ENCODE data around the gene SPATC1L.
"Not testable (repeated sequence)": the region's sequence is repeated elsewhere in the genome, so short reads cannot be mapped to it uniquely, and the experiment has no call there.

SPATC1L gene

DNA sequence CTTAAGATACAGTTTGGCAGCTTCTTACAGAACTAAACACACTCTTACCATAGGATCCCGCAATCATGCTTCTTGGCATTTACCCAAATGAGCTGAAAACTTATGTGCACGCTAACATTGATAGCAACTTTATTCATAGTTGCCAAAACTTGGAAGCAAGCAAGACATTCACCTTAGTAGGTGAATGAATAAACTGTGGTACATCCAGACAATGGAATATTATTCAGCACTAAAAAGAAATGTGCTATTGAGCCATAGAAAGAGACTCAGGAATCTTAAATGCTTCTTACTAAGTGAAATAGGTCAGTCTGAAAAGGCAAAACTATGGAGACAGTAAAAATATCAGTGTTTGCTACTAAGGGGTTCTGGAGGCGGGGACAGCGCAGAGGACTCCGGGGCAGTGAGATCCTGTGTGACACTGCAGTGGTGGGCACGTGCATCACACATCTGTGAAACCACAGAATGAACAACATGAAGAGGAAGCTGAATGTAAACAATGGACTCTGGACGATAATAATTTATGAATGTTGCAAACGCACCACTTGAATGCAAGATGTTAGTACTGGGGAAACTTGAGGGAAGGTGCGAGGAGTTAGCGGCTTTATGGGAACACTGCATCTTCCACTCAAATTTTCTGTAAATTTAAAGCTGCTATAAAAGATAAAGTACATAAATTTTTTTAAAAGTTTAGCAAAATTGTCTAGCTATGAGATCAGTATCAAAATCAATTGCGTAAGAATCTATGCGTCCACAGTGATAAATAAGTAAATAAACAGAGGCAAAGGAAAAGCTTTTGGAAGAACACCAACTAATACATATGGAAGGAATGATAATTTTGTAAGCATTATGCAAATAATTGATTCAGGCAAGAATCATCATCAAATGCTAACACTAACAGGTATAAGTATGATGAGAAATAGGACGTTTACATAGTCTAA is 15.4 kb upstream of the SPATC1L start:
- no peak for DNase-seq (ENCODE audit: low read depth)

DNA sequence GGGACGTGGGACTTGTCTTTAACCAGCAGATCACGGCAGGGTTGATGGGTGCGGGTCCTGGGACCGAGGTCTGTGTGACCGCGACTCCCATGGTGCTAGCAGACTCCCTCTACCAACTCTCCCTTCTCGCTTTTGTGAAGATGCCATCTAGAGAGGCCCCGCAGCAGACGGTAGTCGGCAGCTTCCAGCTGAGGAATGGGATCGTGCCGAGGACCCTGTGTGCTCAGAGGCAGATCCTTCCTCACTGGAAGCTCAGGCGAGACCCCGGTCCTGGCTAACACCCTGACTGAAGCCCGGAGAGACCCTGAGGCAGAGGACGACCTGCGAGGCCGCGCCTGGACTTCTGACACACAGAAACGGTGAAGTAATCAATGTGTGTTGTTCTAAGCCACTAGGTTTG is 12.5 kb upstream of the SPATC1L start:
- no peak for DNase-seq (ENCODE audit: low read depth)

DNA sequence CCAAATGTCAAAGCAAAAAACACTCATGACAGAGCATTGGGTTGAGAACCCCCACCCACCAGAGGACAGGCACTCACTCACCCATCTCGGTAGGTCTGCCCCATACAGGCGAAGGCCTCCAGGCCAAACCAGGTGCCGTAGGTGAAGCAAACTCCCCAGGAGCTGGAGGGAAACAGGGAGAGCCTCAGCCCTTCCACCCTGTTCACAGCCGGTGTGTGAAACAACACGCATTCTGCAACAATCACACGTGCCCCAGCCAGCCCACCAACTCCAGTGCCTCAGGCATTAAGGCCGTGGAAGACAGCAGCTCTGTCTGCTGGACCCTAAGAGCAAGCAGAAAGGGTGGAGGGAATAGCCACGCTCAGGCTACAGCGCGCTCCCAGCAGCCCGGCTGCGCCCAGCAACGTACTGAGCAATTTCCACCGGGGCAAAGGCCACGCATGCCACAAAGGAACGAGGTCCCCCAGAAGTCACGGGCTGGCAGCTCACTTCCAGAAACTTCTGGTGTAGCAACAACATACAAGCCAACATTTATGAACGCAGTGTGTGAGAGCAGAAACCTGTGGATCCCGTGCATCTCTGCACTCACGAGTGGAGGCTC is 11.4 kb upstream of the SPATC1L start:
- DNase-seq (ENCODE audit: low read depth) = no peak

DNA sequence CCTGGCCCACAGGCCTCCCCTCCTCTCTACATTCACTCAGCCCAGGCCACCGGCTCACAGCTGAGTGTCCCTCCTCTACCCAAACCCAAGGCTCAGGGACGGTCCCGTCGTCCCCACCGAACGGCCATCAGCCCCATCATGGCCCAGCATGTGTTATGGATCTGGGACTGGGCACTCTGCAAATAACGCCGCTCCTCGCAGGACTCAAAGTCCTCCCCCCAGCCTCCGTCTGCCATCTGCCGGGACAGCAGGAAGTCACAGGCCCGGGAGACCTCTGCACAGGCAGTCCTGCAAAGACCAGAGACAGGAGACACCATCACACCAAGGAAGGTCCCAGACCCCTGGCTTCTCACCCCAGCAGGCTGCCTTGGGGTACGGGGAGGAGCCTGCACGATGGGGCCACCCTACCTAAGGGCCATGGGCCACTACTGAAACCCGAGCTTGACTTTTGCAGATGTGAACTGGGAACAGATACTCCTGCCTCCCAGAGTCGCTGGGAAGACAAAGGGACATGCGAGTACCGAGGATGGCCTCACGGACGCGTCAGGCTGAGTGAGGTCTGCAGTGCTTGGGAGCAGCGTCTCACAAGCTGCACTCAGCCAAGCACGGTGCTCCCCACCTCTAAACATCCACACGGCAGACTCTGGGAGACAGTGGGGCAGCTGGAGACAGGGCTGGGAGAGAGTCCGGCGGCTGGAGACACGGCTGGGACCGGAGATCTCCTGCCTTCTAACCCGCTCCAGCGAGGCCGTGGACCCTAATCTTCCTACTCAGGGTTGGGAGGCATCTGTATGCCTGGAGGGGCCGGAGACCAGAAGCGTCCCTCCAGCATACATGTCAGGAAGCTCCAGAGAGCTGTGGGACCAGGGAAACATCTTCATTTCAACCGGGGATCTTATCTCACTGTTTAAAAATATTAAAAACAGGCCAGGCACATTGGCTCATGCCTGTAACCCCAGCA is 10.4 kb upstream of the SPATC1L start:
- DNase-seq (ENCODE audit: low read depth) = no peak

DNA sequence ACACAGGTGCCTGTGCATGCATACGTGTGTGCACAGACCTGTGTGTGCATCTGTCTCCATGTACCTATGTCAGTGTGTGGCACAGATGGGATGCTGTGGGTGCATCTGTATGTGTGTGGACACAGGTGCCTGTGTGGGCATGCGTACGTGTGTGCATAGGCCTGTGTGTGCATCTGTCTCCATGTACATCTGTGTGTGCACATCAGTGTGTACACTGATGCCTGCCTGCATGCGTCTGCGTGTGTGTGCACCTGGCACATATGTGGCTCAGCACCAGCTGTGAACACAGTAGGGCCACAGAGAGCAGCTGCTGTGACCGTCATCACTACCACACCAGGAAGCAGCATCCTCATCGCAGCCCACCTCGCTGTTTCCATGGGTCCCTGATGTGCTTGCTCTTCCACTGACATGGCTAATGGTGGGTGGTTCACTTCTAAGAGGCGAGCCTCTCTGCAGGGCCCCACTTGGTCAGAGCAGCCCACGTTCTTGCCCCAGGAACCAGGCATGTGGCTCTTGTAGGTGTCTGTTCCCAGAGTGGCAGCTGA is 9.6 kb upstream of the SPATC1L start:
- no peak for DNase-seq (ENCODE audit: low read depth)

DNA sequence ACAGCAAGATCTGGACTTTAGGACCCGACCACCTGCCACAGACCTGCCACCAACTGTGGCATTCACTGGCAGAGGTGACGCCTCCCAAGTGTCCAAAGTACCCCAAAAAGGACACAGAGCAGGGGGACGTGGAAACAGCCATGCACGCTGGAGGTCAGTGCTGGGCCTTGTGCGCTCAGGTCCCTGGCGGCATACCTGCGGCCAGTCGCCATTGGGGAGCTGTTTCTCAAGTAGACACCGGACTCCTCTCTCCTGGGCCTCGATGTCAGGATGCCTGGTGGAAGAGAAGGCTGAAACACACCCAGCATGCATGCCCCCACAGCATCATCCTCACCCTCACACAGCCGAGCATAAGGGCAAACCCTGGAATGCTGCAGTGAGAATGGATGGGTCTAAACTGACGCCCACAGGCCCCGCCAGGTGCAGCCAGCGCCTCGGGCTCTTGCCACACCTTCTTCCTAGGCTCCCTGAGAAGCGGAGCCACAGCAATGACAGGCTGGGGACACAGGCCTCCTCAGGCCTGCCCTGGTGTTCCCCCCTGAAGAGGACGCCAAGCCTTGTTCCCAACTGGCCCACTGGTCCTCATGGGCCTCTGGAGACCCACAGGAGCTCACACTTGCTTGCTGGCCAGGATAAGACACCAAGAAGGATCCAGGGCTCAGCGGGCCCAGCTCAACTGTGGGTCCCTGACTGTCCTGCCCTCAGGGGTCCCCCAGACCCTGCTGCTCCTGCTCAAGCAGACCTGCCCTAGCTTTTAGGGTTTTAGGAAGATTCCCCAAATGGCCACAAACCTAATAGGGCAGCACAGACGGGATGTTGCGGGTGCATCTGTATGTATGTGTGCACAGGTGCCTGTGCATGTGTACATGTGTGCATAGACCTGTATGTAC is 7.7 kb upstream of the SPATC1L start:
- no peak for DNase-seq (ENCODE audit: low read depth)

DNA sequence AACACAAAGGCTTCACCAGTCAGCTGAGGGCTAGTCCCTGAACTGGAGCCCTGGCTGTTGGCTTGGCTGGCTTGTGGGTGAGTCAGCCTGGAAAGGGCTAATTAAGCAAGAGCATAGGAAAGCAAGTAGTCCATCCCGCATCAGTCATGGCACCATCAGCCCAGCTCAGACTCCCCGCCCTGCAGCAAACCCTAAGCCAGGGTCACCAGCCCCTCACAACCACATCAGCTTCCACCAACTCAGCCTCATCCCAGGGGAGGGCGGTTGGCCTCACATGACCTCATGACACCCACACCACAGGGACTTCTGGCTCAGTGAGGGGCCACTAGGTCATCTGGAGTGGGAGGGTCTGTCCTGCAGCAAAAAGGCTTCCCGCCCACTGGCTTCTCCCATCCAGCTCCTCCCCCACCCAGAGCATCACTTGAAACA is 7.0 kb upstream of the SPATC1L start:
- no peak for DNase-seq (ENCODE audit: low read depth)

DNA sequence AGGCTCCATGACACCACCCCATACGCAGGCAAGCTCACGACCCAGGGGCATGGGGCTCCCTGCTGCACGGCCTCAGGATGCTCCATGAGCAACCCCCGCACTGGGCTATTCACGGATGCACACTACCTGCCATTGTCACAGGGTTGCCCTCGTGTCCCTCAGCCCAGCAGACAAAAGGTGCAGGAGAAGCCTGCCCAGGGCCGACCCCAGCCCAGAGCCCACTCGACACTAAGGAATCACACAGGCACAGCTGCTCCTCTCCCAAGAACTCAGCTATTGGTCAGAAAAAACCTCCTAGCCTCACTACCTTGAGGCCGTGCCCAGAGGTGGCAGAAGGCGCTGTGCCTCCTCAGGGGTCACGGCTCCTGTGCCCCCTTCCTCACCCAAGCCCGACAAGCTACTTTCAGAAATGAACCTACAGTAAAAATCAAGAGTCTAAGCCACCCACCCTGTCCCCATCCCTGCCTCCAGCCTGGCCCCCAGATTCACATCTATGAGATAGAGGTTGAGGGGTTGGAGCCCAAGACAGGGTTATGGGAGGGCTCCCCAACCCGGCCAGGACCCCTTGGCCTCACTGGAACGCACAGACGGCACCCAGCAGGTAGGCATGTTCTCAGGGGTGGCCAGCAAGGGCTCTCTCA is 6.4 kb upstream of the SPATC1L start:
- DNase-seq (ENCODE audit: low read depth) = no peak

DNA sequence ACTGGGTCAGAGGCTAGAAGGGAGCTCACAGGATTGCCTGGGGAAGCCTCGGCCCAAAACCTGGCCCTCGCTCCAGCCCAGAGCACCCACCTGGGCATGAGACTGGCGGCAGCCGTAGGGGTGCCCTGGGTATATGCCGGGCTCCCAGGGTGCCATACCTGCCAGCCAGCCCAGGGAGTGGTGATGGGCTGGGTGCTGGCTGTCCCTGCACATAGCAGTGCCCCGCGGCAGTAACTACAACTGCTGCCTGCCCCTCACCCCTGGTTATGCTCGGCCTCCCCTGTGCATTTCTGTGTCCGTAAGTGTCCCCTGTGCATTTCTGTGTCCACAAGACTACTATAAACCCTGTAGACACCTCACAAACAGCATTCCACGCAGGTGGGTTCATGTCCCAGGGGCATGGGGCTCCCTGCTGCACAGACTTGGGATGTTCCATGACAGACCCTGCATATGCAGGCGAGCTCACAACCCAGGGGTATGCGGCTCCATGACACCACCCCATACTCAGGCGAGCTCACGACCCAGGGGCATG is 5.8 kb upstream of the SPATC1L start:
- no peak for DNase-seq (ENCODE audit: low read depth)

DNA sequence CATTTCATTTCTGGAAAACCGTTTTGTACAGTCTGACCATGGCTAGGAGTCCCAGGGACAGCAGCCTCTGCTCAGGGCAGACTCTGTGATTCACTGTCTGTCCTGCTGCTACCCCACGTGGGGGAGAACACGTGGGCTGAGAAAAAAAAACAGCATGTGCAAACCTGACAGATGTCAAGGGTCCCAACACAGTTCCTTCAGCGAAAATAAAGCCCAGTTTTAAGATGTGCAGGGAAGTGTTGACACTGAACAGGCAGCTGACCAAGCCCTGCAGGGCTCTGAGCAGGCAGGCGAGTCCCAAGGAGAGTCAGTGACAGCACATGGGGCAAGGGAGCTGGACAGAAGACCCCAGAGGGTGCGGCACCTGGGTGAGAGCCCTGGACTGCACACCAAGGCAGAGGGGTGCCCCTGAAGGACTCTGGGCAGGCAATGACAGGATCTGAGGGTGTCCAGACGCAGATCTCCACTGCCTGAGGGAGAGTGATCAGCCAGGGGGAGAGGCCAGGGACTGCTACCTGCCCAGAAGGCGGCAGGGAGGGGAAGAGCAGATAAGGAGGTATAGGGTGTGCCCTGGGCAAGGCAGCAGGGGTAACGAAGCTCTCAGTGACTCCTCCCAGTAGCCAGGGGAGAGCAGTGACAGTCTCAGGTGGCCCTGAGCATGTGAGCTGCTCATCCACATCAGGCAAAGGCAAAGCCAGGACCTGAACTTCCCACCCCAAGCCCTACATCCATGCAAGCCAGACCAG is 5.1 kb upstream of the SPATC1L start:
- no peak for DNase-seq (ENCODE audit: low read depth)

DNA sequence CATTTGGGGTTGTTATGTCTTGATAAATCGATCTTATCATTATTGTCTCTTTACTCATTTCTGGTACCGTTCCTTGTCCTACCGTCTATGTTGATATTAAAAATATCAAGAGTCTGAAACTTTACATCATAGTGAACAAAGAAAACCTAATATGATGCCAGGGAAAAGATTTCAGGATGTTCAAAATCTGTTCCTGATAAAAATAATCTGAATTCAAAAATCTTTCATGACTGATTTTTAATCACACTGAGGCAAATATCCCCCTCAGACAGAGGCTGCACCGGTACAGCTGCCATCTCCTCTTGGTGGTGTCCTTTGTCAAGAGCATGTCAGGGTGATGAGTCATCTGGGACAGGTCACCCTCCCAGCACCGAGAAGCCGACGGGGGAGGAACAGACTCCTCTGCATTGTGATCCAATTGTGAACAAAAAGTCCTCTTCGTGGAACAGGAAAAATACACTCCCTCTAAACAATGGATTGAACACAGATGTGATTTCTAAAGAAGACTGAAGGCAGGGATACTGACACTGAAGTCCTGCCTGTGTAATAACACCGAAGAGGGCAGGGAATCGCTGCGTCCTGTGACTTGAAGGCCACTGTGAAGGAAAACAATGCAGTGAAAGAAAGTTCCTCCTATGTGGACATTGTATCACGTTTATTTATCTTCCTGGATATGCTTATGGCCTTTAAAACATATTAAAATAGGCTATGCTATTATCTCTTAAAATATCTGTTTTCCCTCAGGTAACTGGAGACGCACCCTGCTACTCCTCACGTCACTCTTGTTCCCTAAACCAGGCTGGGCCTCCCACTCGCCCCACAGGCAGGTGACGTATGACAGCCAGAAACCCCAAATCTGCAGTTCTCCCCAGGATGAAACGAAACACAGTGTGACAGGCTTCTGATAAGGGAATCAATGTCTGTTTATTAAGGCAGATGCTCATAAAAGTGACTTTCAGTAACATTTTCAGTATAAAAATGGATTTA is 4.3 kb upstream of the SPATC1L start:
- DNase-seq (ENCODE audit: low read depth) = no peak

DNA sequence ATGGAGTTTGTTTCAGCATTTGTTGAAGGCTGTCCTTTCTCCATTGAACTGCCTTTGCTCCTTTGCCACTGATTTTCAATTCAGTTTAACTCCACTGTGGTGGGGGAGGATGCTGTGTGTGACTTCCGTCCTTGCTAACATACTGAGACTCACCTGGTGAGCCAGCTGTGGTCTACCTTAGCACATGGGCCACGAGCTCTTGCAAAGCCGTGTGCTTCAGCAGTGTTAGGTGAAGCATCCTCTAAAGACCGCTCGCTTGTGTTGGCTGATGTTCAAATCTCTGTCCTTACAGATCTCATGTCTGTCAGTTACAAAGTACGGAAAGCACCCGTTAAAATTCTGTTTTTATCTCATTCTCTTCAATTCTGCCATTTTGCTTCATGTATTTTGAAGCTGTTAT is 3.6 kb upstream of the SPATC1L start:
- no peak for DNase-seq (ENCODE audit: low read depth)

DNA sequence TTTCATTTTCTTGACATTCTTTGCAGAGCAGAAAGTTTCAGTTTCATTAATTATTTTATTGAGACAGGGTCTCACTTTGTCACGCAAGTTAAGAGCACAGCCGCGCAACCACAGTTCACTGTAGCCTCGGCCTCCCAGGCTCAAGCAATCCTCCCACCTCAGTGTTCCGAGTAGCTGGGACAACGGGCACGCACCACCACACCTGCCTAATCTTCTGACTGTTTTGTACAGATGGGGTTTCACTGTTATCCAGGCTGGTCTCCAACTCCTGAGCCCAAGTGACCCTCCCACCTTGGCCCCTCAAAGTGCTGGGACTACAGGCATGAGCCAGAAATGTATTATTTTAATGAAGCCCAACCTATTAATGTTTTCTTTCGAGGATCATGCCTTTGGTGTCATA is 3.0 kb upstream of the SPATC1L start:
- no peak for DNase-seq (ENCODE audit: low read depth)

DNA sequence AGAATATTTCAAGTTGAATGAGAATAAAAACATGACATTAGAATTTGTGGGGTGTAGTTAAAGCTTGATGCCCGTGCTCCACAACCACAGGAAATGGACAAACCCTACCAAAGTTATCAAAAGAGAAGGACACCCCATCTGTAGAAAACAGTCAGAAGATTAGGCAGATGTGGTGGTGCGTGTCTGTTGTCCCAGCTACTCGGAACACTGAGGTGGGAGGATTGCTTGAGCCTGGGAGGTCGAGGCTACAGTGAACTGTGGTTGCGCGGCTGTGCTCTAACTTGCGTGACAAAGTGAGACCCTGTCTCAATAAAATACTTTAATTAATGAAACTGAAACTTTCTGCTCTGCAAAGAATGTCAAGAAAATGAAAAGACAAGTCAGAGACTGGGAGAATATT is 1.5 kb upstream of the SPATC1L start:
- DNase-seq (ENCODE audit: low read depth) = no peak

DNA sequence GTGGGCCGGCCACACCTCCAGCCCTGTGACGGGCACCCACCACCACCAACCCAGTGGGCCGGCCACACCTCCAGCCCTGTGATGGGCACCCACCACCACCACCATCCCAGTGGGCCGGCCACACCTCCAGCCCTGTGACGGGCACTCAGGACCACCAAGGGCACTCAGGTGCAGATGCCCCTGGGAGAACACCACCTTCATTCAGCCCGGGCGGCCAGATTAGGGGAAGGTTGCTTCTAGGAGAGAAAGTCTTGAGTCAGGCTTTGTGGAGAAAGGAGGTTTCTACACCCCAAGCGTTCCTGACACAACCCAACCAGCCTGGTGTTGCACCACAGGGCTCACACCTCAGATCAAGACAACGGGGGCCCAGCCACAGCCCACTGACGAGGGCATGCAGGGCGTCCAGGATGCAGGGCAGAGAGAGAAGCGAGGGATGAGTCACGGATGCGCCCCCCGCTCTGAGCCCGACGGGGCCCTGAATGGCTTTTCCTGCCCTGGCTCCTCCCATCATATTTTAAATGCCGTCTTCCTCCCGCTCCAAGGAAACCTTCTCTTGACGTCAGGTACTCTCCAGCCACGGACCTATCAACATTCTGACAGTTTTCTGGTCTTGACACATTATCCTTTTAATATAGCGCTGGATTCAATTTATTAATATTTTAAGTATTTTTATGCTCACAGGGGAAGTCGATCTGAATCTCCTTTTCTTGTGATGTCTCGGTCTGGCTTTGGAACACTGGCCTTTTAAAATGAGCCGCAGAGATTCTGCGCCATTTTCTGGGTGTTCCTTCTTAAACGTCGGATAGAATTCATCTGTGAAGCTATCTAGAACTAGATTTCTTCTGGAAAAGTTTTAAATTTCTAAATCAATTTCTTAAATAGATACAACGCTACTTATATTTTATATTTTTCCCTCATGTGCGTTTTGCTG is 631 bp upstream of the SPATC1L start:
- DNase-seq (ENCODE audit: low read depth) = peak; percentile 50

DNA sequence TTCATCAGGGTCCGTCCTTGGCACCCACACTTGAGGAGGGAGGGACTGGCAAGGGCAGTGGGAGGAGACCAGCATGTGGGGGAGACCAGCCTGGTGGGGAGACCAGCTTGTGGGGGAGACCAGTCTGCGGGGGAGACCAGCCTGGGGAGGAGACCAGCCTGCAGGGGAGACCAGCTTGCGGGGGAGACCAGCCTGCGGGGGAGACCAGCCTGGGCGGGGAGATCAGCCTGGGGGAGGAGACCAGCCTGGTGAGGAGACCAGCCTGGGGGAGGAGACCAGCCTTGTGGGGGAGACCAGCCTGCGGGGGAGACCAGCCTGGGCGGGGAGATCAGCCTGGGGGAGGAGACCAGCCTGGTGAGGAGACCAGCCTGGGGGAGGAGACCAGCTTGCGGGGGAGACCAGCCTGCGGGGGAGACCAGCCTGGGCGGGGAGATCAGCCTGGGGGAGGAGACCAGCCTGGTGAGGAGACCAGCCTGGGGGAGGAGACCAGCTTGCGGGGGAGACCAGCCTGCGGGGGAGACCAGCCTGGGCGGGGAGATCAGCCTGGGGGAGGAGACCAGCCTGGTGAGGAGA is 836 bp downstream of the SPATC1L start:
- DNase-seq (ENCODE audit: low read depth) = not testable (repeated sequence)

Measured in activated gamma-delta T cell treated with anti-CD3 and anti-CD28 coated beads, Interleukin-2, amount 50 U/mL, for 16 hours (primary cell).